GM12878 (cell line): Measurements from ENCODE around the gene SLC13A3. TPM values are rescaled to one million over a fixed set of nuclear protein-coding genes. Genes with fewer than 3 reads are reported as not detected.

Source experiments
- ATAC-seq: fragments of 200-7000 bp; cut with Tn5 transposase; 3 replicates; pipeline ENCODE4 v1.9.1; 2020; ENCODE audit warnings: mild to moderate bottlenecking, moderate library complexity
- BruUV-seq: library from RNA; stranded (reverse); fragments of 400-500 nt; replicated peaks from 2 replicates; lab custom pipeline; 2021; lab: Mats Ljungman, UMichigan
- CTCF ChIA-PET: fragments of 300-600 bp; sonication (Branson Sonifier 250); formaldehyde crosslinking; extraction: SDS; loops from one replicate; lab custom pipeline; 2021; ENCODE audit warnings: inconsistent platforms; lab: Yijun Ruan, JAX
- POLR2A ChIA-PET: fragments of 350-600 bp; formaldehyde crosslinking; extraction: SDS; loops from one replicate; lab custom pipeline; 2021; ENCODE audit warnings: inconsistent platforms; lab: Charles Lee
- RAD21 ChIA-PET: fragments of 300-600 bp; sonication (Branson Sonifier 250); formaldehyde crosslinking; loops from one replicate; lab custom pipeline; 2023; ENCODE audit warnings: antibody characterized with exemption; ENCODE audit not compliant: unreplicated experiment; lab: Charles Lee
- SMC1A ChIA-PET: fragments of 300-600 bp; sonication (Branson Sonifier 250); formaldehyde crosslinking; loops from one replicate; lab custom pipeline; 2023; ENCODE audit not compliant: unreplicated experiment, uncharacterized antibody; lab: Charles Lee
- DNase-seq: peaks from one replicate; pipeline ENCODE4 v3.0.0-alpha.2; 2011; ENCODE audit warnings: low read depth, low spot score
- FAIRE-seq: peaks from 3 replicates; lab custom pipeline; 2011; peaks lifted over from hg19 to GRCh38; lab: Jason Lieb, UNC
- H2AFZ ChIP-seq: 2 replicates; pipeline ENCODE4 v1.6.0; 2011; ENCODE audit warnings: low read depth, low read length, control low read depth; ENCODE audit not compliant: control insufficient read depth
- H3K27ac ChIP-seq: 2 replicates; pipeline ENCODE4 v1.5.1; 2011; ENCODE audit warnings: control low read depth; ENCODE audit not compliant: control insufficient read depth, insufficient read depth
- H3K27me3 ChIP-seq, 2 experiments: replicated peaks in 1 of 2; 2 replicates each; pipeline versions ENCODE4 v1.6.0 to v1.6.1; 2011; ENCODE audit warnings: low read length in 1 of 2; ENCODE audit not compliant: control insufficient read depth in 2 of 2, insufficient read depth in 2 of 2
- H3K36me3 ChIP-seq, 2 experiments: 2 replicates each; pipeline ENCODE4 v1.5.1; 2011; ENCODE audit warnings: low read length in 1 of 2; ENCODE audit not compliant: control insufficient read depth in 2 of 2, insufficient read depth in 2 of 2
- H3K4me1 ChIP-seq: 2 replicates; pipeline ENCODE4 v1.6.1; 2011; ENCODE audit warnings: mild to moderate bottlenecking, low read length, moderate library complexity, mixed read lengths; ENCODE audit not compliant: control insufficient read depth, insufficient read depth
- H3K4me2 ChIP-seq: 2 replicates; pipeline ENCODE4 v1.6.0; 2011; ENCODE audit warnings: control low read depth; ENCODE audit not compliant: control insufficient read depth, insufficient read depth
- H3K4me3 ChIP-seq: fragments of 200-600 bp; sonication (generic); 2 replicates; pipeline ENCODE4 v1.5.1; 2016
- H3K79me2 ChIP-seq: 2 replicates; pipeline ENCODE4 v1.6.0; 2011; ENCODE audit warnings: low read length; ENCODE audit not compliant: control insufficient read depth, insufficient read depth
- H3K9ac ChIP-seq: 2 replicates; pipeline ENCODE4 v1.8.0; 2011; ENCODE audit warnings: low read length, control low read depth, mixed read lengths; ENCODE audit not compliant: control insufficient read depth, insufficient read depth
- H3K9me3 ChIP-seq: replicated peaks from 3 replicates; pipeline ENCODE4 v1.5.1; 2011; ENCODE audit warnings: mild to moderate bottlenecking, low read length; ENCODE audit not compliant: control insufficient read depth, insufficient read depth
- H4K20me1 ChIP-seq: 2 replicates; pipeline ENCODE4 v1.6.0; 2011; ENCODE audit not compliant: control insufficient read depth, insufficient read depth
- BHLHE40 ChIP-seq, 2 experiments: fragments of 450-650 bp in 1 of 2; IDR thresholded peaks; 2 replicates each; pipeline ENCODE4 v1.6.1; 2011 to 2017; ENCODE audit warnings: low read depth in 2 of 2, borderline replicate concordance in 1 of 2, improper control_type of control experiment in 1 of 2, low read length in 1 of 2, mild to moderate bottlenecking in 1 of 2
- CHD4 ChIP-seq: fragments of 200-600 bp; sonication (generic); IDR thresholded peaks from 2 replicates; pipeline ENCODE4 v1.6.1; 2016; ENCODE audit warnings: mild to moderate bottlenecking
- EGR1 ChIP-seq, 2 experiments: IDR thresholded peaks; 1 replicate in 1 of 2; 2 replicates in 1 of 2; pipeline ENCODE4 v1.6.1; 2011 to 2012; ENCODE audit warnings: low read depth in 2 of 2, low read length in 2 of 2, borderline replicate concordance in 1 of 2, mild to moderate bottlenecking in 1 of 2, moderate library complexity in 1 of 2
- ESRRA ChIP-seq: IDR thresholded peaks from 2 replicates; pipeline ENCODE4 v1.6.1; 2012; ENCODE audit warnings: mild to moderate bottlenecking, low read length, improper control_type of control experiment
- ETV6 ChIP-seq, 2 experiments: fragments of 450-650 bp in 1 of 2; IDR thresholded peaks in 1 of 2; conservative IDR thresholded peaks in 1 of 2; 2 replicates each; pipeline ENCODE4 v1.6.1; 2014; ENCODE audit warnings: antibody characterized with exemption in 1 of 2, borderline replicate concordance in 1 of 2, low read depth in 1 of 2, mild to moderate bottlenecking in 1 of 2, moderate library complexity in 1 of 2
- EZH2 ChIP-seq: IDR thresholded peaks from 2 replicates; pipeline ENCODE4 v1.6.1; 2012; ENCODE audit warnings: low read depth, mild to moderate bottlenecking, control low read depth, inconsistent platforms, low read length, borderline replicate concordance; ENCODE audit not compliant: control insufficient read depth
- GATAD2B ChIP-seq: fragments of 450-650 bp; conservative IDR thresholded peaks from 2 replicates; pipeline ENCODE4 v1.6.1; 2017; ENCODE audit warnings: low read depth, mild to moderate bottlenecking, moderate library complexity
- IKZF1 ChIP-seq: fragments of 450-650 bp; conservative IDR thresholded peaks from 2 replicates; pipeline ENCODE4 v1.6.1; 2017; ENCODE audit warnings: antibody characterized with exemption, mild to moderate bottlenecking
- JUND ChIP-seq: IDR thresholded peaks from 2 replicates; pipeline ENCODE4 v1.6.1; 2012; ENCODE audit warnings: low read depth, mild to moderate bottlenecking, low read length, improper control_type of control experiment, moderate library complexity
- MTA3 ChIP-seq: IDR thresholded peaks from 2 replicates; pipeline ENCODE4 v1.6.1; 2012; ENCODE audit warnings: low read length, inconsistent platforms, borderline replicate concordance
- MYB ChIP-seq: fragments of 150-350 bp; IDR thresholded peaks from 2 replicates; pipeline ENCODE4 v1.6.1; 2014; ENCODE audit warnings: mild to moderate bottlenecking, low read depth, low read length, borderline replicate concordance
- PAX5 ChIP-seq: IDR thresholded peaks from 2 replicates; pipeline ENCODE4 v1.6.1; 2011; ENCODE audit warnings: low read depth, low read length, borderline replicate concordance
- POU2F2 ChIP-seq: IDR thresholded peaks from 3 replicates; pipeline ENCODE4 v1.6.1; 2011; ENCODE audit warnings: low read depth, mild to moderate bottlenecking, low read length, borderline replicate concordance
- RB1 ChIP-seq: fragments of 450-650 bp; formaldehyde crosslinking; IDR thresholded peaks from 2 replicates; pipeline ENCODE4 v1.6.1; 2017; ENCODE audit warnings: mild to moderate bottlenecking, borderline replicate concordance
- SMAD1 ChIP-seq: fragments of 450-650 bp; IDR thresholded peaks from 2 replicates; pipeline ENCODE4 v1.6.1; 2018; ENCODE audit warnings: mild to moderate bottlenecking, low read depth; ENCODE audit not compliant: partially characterized antibody
- ZNF217 ChIP-seq: fragments of 450-650 bp; IDR thresholded peaks from 2 replicates; pipeline ENCODE4 v1.6.1; 2017; ENCODE audit warnings: antibody characterized with exemption, mild to moderate bottlenecking
- WGBS: methylation state at CpG from one replicate; pipeline ENCODE4 v1.1.6; 2016; ENCODE audit warnings: low lambda C conversion rate; ENCODE audit not compliant: insufficient replicate concordance, insufficient coverage; ENCODE audit errors: missing lambda C conversion rate; 5-methylcytosine and 5-hydroxymethylcytosine counted together
- in situ Hi-C: fragments of 300-500 bp; cut with MboI; formaldehyde crosslinking; loops from 9 replicates; pipeline ENCODE4 v1.14.3; 2018; ENCODE audit warnings: mixed read lengths
- intact Hi-C: fragments of 100-400 bp; cut with micrococcal nuclease; formaldehyde crosslinking; loops from one replicate; pipeline ENCODE4 v1.14.2; 2022; ENCODE audit not compliant: unreplicated experiment
- polyA plus RNA-seq, 11 experiments: library from polyadenylated mRNA; depleted of rRNA in 4 of 11; unstranded in 6 of 11; stranded (reverse) in 5 of 11; fragments of >200 nt; fragmentation: Nextera tagmentation in 4 of 11; fragmentation: Illumina TruSeq in 1 of 11; extraction: Ambion mirVana in 4 of 11; extraction: Trizol in 1 of 11; gene quantifications; 1 replicate in 1 of 11; 2 replicates in 10 of 11; pipeline versions ENCODE4 v1.2.1 to v1.2.3, GENCODE V29; 2011 to 2016; ENCODE audit warnings: inconsistent platforms in 2 of 11, missing spikeins in 2 of 11, low read depth in 1 of 11
- total RNA-seq, 4 experiments: library from RNA; depleted of rRNA in 3 of 4; stranded (reverse); fragments of >200 nt in 3 of 4; fragmentation: Illumina TruSeq in 1 of 4; extraction: Trizol in 1 of 4; gene quantifications; 2 replicates each; pipeline versions ENCODE4 v1.2.1 to v1.2.3, GENCODE V29; 2013 to 2021

Gene SLC13A3
- total and polyA plus RNA-seq, 10 of the 15 experiments (the other 5 are each of a cell fraction or from before 2014, with no cell fraction given) = 0.03 to 0.76 (median 0.07) TPM; not detected in 4

GRCh38 chr20:46575937-46576461 lies 75.3 kb downstream of the SLC13A3 start:
- H4K20me1 ChIP-seq = no peaks in the 10 kb centered on the region
- DNase-seq (no peak), FAIRE-seq (no peak), ATAC-seq (no peak)
- no peaks in the 10 kb centered on the region; a peak in 1 of 4 replicates for H3K27me3 ChIP-seq
- 2% methylated on average over 9 of the region's 9 CpGs for WGBS
- ChIA-PET RAD21 (interaction anchor here (1.6 kb wide), 1 partner anchor 24 kb away, joined by 3 read pairs; no protein-coding TSS in a partner anchor), CTCF (interaction anchor here (0.6 to 2.6 kb wide), 3 partner anchors 14 to 51 kb away, joined by 3 to 12 read pairs (median 3); no protein-coding TSS in a partner anchor), SMC1A (interaction anchor here (1.5 kb wide), 1 partner anchor 427 kb away, joined by 3 read pairs; no protein-coding TSS in a partner anchor), POLR2A (no interaction called here)
- no peak for TF ChIP-seq POU2F2
- TF ChIP-seq BHLHE40 (IDR thresholded peaks at IDR 0.05; ENCODE audit: borderline replicate concordance in 1 of 2, low read depth in 2 of 2, low read length in 1 of 2) = peak in 1 of 2 experiments; percentile 22; a peak in 1 of 4 replicates
- TF ChIP-seq JUND = no peak
- no peak for TF ChIP-seq MYB
- TF ChIP-seq PAX5 = no peak
- intact Hi-C loops (no loop called here), in situ Hi-C loops (no loop called here)
- BruUV-seq = no TSS peak
- no peaks in the 10 kb centered on the region for H3K9me3 ChIP-seq
- no peak overlapping the region for H3K9ac ChIP-seq
- H3K27ac ChIP-seq = no peak overlapping the region
- no peaks in the 10 kb centered on the region for H3K36me3 ChIP-seq
- no peak overlapping the region for H3K4me2 ChIP-seq
- H3K79me2 ChIP-seq = no peaks in the 10 kb centered on the region
- H3K4me3 ChIP-seq = no peak overlapping the region
- no peak overlapping the region for H2AFZ ChIP-seq
- no peaks in the 10 kb centered on the region for H3K4me1 ChIP-seq

GRCh38 chr20:46575394-46575793 lies 75.9 kb downstream of the SLC13A3 start:
- Histone ChIP-seq H3K9ac (no peak overlapping the region), H4K20me1 (no peaks in the 10 kb centered on the region), H2AFZ (no peak overlapping the region), H3K79me2 (no peaks in the 10 kb centered on the region), H3K9me3 (no peaks in the 10 kb centered on the region), H3K27me3 (no peaks in the 10 kb centered on the region), H3K4me1 (no peaks in the 10 kb centered on the region), H3K4me2 (no peak overlapping the region), H3K36me3 (no peaks in the 10 kb centered on the region), H3K27ac (no peak overlapping the region), H3K4me3 (no peak overlapping the region)
- in situ Hi-C loops = no loop called here
- ChIA-PET CTCF (interaction anchor here (1.0 to 2.6 kb wide), 4 partner anchors 11 to 105 kb away, joined by 3 to 12 read pairs (median 4); no protein-coding TSS in a partner anchor), SMC1A (interaction anchor here (1.5 kb wide), 1 partner anchor 428 kb away, joined by 3 read pairs; no protein-coding TSS in a partner anchor), POLR2A (no interaction called here), RAD21 (interaction anchor here (0.7 to 1.6 kb wide), 2 partner anchors 12 to 23 kb away, joined by 3 read pairs; no protein-coding TSS in a partner anchor)
- ATAC-seq (no peak), FAIRE-seq (no peak), DNase-seq (no peak)
- intact Hi-C loops = no loop called here
- 14% methylated on average over 5 of the region's 5 CpGs for WGBS
- BruUV-seq = no TSS peak
- no peak for TF ChIP-seq PAX5
- no peak for TF ChIP-seq MYB
- no peak for TF ChIP-seq RB1
- TF ChIP-seq GATAD2B = no peak
- TF ChIP-seq SMAD1 = no peak
- no peak for TF ChIP-seq MTA3
- no peak for TF ChIP-seq ESRRA
- no peak for TF ChIP-seq EZH2
- TF ChIP-seq EGR1 (IDR thresholded peaks at IDR 0.05; ENCODE audit: borderline replicate concordance in 1 of 2, low read depth in 2 of 2, low read length in 2 of 2) = no peak
- TF ChIP-seq CHD4 = no peak
- no peak for TF ChIP-seq ETV6 (conservative IDR thresholded peaks at IDR 0.05 in 1 of 2, IDR thresholded peaks at IDR 0.05 in 1 of 2; ENCODE audit: borderline replicate concordance in 1 of 2, low read depth in 1 of 2)
- no peak for TF ChIP-seq ZNF217
- TF ChIP-seq IKZF1 = no peak
